ENCODE measurements around the gene OR10H4.

- TF ChIP-seq CTCF (IDR thresholded peaks at IDR 0.05): no peak
- TF ChIP-seq EZH2 (IDR thresholded peaks at IDR 0.05): no peak
- TF ChIP-seq EZH2phosphoT487 (IDR thresholded peaks at IDR 0.05): no peak
These were observed 3.5 kb upstream of the OR10H4 start for GRCh38 chr19:15945301-15945700.

All from neural progenitor cell (in vitro differentiated cells).